ENCODE data around the gene FOXD4L1. TPM values are rescaled to one million over a fixed set of nuclear protein-coding genes. Genes with fewer than 3 reads are reported as not detected.

Gene FOXD4L1
- total RNA-seq = 0.05 and 0.30 TPM in 2 replicates

GRCh38 chr2:113498365-113498764 lies at the start of gene FOXD4L1:
Gene FOXD4L1 (plus strand): TSS chr2:113498665. CDS start chr2:113499257, 592 bp downstream.

Other genes with a start within 250 kb of the FOXD4L1 start
- 0.30 and 0.65 TPM in 2 replicates for gene PAX8, start 219.7 kb upstream of the FOXD4L1 start, total RNA-seq
- 33.1 and 41.6 TPM in 2 replicates for gene ZNG1B, start 61.0 kb upstream of the FOXD4L1 start, total RNA-seq
- 10.1 and 11.0 TPM in 2 replicates for gene RABL2A, start 128.6 kb downstream of the FOXD4L1 start, total RNA-seq

All from smooth muscle cell of the umbilical artery (primary cell).